DND-41 (cell line): Measurements from ENCODE around the gene SLC25A27.

Source experiments
- CTCF ChIP-seq: IDR thresholded peaks from 2 replicates; pipeline ENCODE4 v1.5.1; 2012; ENCODE audit warnings: borderline replicate concordance, low read length, moderate library complexity, mild to moderate bottlenecking; ENCODE audit not compliant: poor library complexity, severe bottlenecking; ENCODE audit errors: extremely low read depth
- EZH2 ChIP-seq: IDR thresholded peaks from 3 replicates; pipeline ENCODE4 v1.6.1; 2012; ENCODE audit warnings: borderline replicate concordance, low read depth, mild to moderate bottlenecking, moderate library complexity, low read length, inconsistent platforms; ENCODE audit not compliant: severe bottlenecking

GRCh38 chr6:46684771-46685170 is 32.0 kb downstream of the SLC25A27 start:
- TF ChIP-seq CTCF: no peak
- TF ChIP-seq EZH2: no peak
